Kidney epithelial cell (primary cell): ENCODE measurements around the gene DTNB. TPM values are rescaled to one million over a fixed set of nuclear protein-coding genes. Genes with fewer than 3 reads are reported as not detected.

ENCODE experiments used
- DNase-seq: peaks from one replicate; pipeline ENCODE4 v3.0.0-alpha.2; 2010; ENCODE audit warnings: low read depth
- H3K27me3 ChIP-seq: 2 replicates; pipeline ENCODE4 v1.6.0; 2011; ENCODE audit warnings: low read length; ENCODE audit not compliant: control insufficient read depth, insufficient read depth
- H3K36me3 ChIP-seq: 2 replicates; pipeline ENCODE4 v1.5.1; 2011; ENCODE audit warnings: low read length; ENCODE audit not compliant: control insufficient read depth, insufficient read depth
- H3K4me3 ChIP-seq: 2 replicates; pipeline ENCODE4 v1.5.1; 2011; ENCODE audit warnings: low read depth, mild to moderate bottlenecking, control low read depth, low read length
- CTCF ChIP-seq: IDR thresholded peaks from 2 replicates; pipeline ENCODE4 v1.5.1; 2011; ENCODE audit warnings: mild to moderate bottlenecking, moderate library complexity, low read length, control low read depth, inconsistent platforms; ENCODE audit not compliant: insufficient read depth, poor library complexity, severe bottlenecking
- total RNA-seq: library from RNA; depleted of rRNA; stranded (reverse); fragments of >200 nt; gene quantifications from 2 replicates; pipeline ENCODE4 v1.2.3, GENCODE V29; 2015

Gene DTNB
- total RNA-seq, 1 donor from 2014 or later: 16.9 TPM

- H3K4me3 ChIP-seq: no peak overlapping the region
- TF ChIP-seq CTCF: no peak
- no peaks in the 10 kb centered on the region for H3K27me3 ChIP-seq
- no peak for DNase-seq
- no peaks in the 10 kb centered on the region for H3K36me3 ChIP-seq
These were observed 200.2 kb downstream of the DTNB start for GRCh38 chr2:25473131-25473530.

- Histone ChIP-seq H3K36me3 (no peaks in the 10 kb centered on the region), H3K27me3 (no peaks in the 10 kb centered on the region), H3K4me3 (no peak overlapping the region)
- DNase-seq: no peak
- TF ChIP-seq CTCF: no peak
These were observed 202.6 kb downstream of the DTNB start for GRCh38 chr2:25470806-25471205.

- no peaks in the 10 kb centered on the region for H3K36me3 ChIP-seq
- no peak for TF ChIP-seq CTCF
- H3K27me3 ChIP-seq: no peaks in the 10 kb centered on the region
- no peak for DNase-seq
- no peak overlapping the region for H3K4me3 ChIP-seq
These were observed 205.6 kb downstream of the DTNB start for GRCh38 chr2:25467743-25468142.

- no peaks in the 10 kb centered on the region for H3K36me3 ChIP-seq
- no peaks in the 10 kb centered on the region for H3K27me3 ChIP-seq
- no peak overlapping the region for H3K4me3 ChIP-seq
- no peak for DNase-seq
- TF ChIP-seq CTCF: no peak
These were observed 211.4 kb downstream of the DTNB start for GRCh38 chr2:25462021-25462420.

- no peak for TF ChIP-seq CTCF
- no peaks in the 10 kb centered on the region for H3K36me3 ChIP-seq
- DNase-seq: no peak
- H3K4me3 ChIP-seq: no peak overlapping the region
- no peaks in the 10 kb centered on the region for H3K27me3 ChIP-seq
These were observed 213.0 kb downstream of the DTNB start for GRCh38 chr2:25460261-25460905.
